K562 (cell line): ENCODE measurements around the gene ECSIT. TPM values are rescaled to one million over a fixed set of nuclear protein-coding genes. Genes with fewer than 3 reads are reported as not detected.

Source experiments
- CREB1 ChIP-seq, 2 experiments: sonication (generic) in 1 of 2; formaldehyde crosslinking in 1 of 2; IDR thresholded peaks; 2 replicates each; pipeline versions ENCODE4 v1.6.1 to v1.8.0; 2012 to 2022; ENCODE audit warnings: inconsistent platforms in 1 of 2, mild to moderate bottlenecking in 1 of 2, missing genetic modification reagents in 1 of 2, moderate library complexity in 1 of 2
- EZH2 ChIP-seq: IDR thresholded peaks from 2 replicates; pipeline ENCODE4 v1.6.1; 2012; ENCODE audit warnings: low read depth, mild to moderate bottlenecking, inconsistent platforms, low read length, borderline replicate concordance
- NCOA4 ChIP-seq: fragments of 450-650 bp; IDR thresholded peaks from 2 replicates; pipeline ENCODE4 v1.6.1; 2018; ENCODE audit warnings: mild to moderate bottlenecking; ENCODE audit not compliant: partially characterized antibody
- NR2C1 ChIP-seq, 2 experiments: fragments of 450-650 bp; IDR thresholded peaks; 2 replicates each; pipeline ENCODE4 v1.6.1; 2017; ENCODE audit warnings: mild to moderate bottlenecking in 2 of 2, antibody characterized with exemption in 1 of 2, inconsistent platforms in 1 of 2, missing compliant biosample characterization in 1 of 2, missing genetic modification characterization in 1 of 2
- POLR2AphosphoS5 ChIP-seq: IDR thresholded peaks from 2 replicates; pipeline ENCODE4 v1.6.1; 2011; ENCODE audit warnings: mild to moderate bottlenecking, low read depth, low read length, moderate library complexity; ENCODE audit not compliant: control insufficient read depth, insufficient read depth
- PURB ChIP-seq: sonication (generic); formaldehyde crosslinking; IDR thresholded peaks from 2 replicates; pipeline ENCODE4 v1.9.0; 2021; ENCODE audit warnings: low read depth, mild to moderate bottlenecking, missing genetic modification reagents
- RBFOX2 ChIP-seq: fragments of 200-400 bp; formaldehyde crosslinking; IDR thresholded peaks from 2 replicates; pipeline ENCODE4 v1.6.1; 2017; ENCODE audit warnings: low read depth, mild to moderate bottlenecking, low read length, moderate library complexity
- RBM14 ChIP-seq: fragments of 200-400 bp; formaldehyde crosslinking; IDR thresholded peaks from 2 replicates; pipeline ENCODE4 v1.6.1; 2018; ENCODE audit warnings: low read depth, mild to moderate bottlenecking, low read length, moderate library complexity, borderline replicate concordance; ENCODE audit not compliant: insufficient read depth
- RBM34 ChIP-seq: fragments of 200-400 bp; formaldehyde crosslinking; IDR thresholded peaks from 2 replicates; pipeline ENCODE4 v1.6.1; 2018; ENCODE audit warnings: low read length, borderline replicate concordance; ENCODE audit not compliant: insufficient read depth
- TAF7 ChIP-seq: fragments of 450-650 bp; IDR thresholded peaks from 2 replicates; pipeline ENCODE4 v1.6.1; 2016; ENCODE audit warnings: missing genetic modification characterization, missing compliant biosample characterization
- TBP ChIP-seq: optimal IDR thresholded peaks from 2 replicates; pipeline ENCODE3; 2011; ENCODE audit warnings: low read depth, low read length, improper control_type of control experiment
- TGIF2 ChIP-seq: sonication (generic); formaldehyde crosslinking; IDR thresholded peaks from 2 replicates; pipeline ENCODE4 v1.8.1; 2022; ENCODE audit warnings: mild to moderate bottlenecking, missing genetic modification reagents, moderate library complexity
- UBTF ChIP-seq, 2 experiments: IDR thresholded peaks; 2 replicates each; pipeline ENCODE4 v1.6.1; 2012; ENCODE audit warnings: improper control_type of control experiment in 2 of 2, low read depth in 2 of 2, low read length in 2 of 2, borderline replicate concordance in 1 of 2
- ZBTB1 ChIP-seq: sonication (generic); formaldehyde crosslinking; IDR thresholded peaks from 2 replicates; pipeline ENCODE4 v1.8.1; 2023; ENCODE audit warnings: missing genetic modification reagents, low read depth, mild to moderate bottlenecking, borderline replicate concordance
- ZNF224 ChIP-seq: sonication (generic); formaldehyde crosslinking; IDR thresholded peaks from 2 replicates; pipeline ENCODE4 v1.8.0; 2022; ENCODE audit warnings: mild to moderate bottlenecking, missing genetic modification reagents
- ZNF239 ChIP-seq: fragments of 250-450 bp; sonication (Bioruptor Pico); IDR thresholded peaks from 2 replicates; pipeline ENCODE4 v1.4.0; 2020; ENCODE audit warnings: mild to moderate bottlenecking
- ZNF280A ChIP-seq: fragments of 450-650 bp; IDR thresholded peaks from 2 replicates; pipeline ENCODE4 v1.6.1; 2018; ENCODE audit warnings: mild to moderate bottlenecking, low read depth; ENCODE audit not compliant: partially characterized antibody
- ZNF311 ChIP-seq: fragments of 250-450 bp; sonication (Bioruptor Pico); IDR thresholded peaks from 2 replicates; pipeline ENCODE4 v1.4.0; 2020; ENCODE audit warnings: mild to moderate bottlenecking, moderate library complexity
- ZNF449 ChIP-seq: fragments of 250-450 bp; sonication (Bioruptor Pico); IDR thresholded peaks from 2 replicates; pipeline ENCODE4 v1.8.0; 2022; ENCODE audit warnings: moderate library complexity, mild to moderate bottlenecking, inconsistent platforms
- polyA plus RNA-seq, 8 experiments: library from polyadenylated mRNA; depleted of rRNA in 4 of 8; stranded (reverse) in 5 of 8; unstranded in 3 of 8; fragments of >200 nt; fragmentation: Nextera tagmentation in 2 of 8; fragmentation: Illumina TruSeq in 1 of 8; extraction: Ambion mirVana in 2 of 8; extraction: Trizol in 1 of 8; gene quantifications; 2 replicates each; pipeline versions ENCODE4 v1.2.1 to v1.2.3, GENCODE V29; 2011 to 2014; ENCODE audit warnings: inconsistent platforms in 1 of 8, missing spikeins in 1 of 8
- total RNA-seq, 7 experiments: library from RNA; depleted of rRNA in 6 of 7; stranded (reverse); fragments of >200 nt in 6 of 7; fragmentation: Illumina TruSeq in 2 of 7; extraction: Trizol in 2 of 7; gene quantifications; 2 replicates each; pipeline versions ENCODE4 v1.2.1 to v1.2.3, GENCODE V29; 2011 to 2021; ENCODE audit warnings: low replicate concordance in 1 of 7
- TF ChIP-seq, protein P1 (sequence below): fragments of 450-650 bp; formaldehyde crosslinking; IDR thresholded peaks from 2 replicates; pipeline ENCODE4 v1.4.0; 2022; ENCODE audit warnings: missing genetic modification characterization

ECSIT gene
- total and polyA plus RNA-seq, 9 of the 15 experiments (the other 6 are each of a cell fraction or from before 2014, with no cell fraction given), result 1.1 to 82.5 (median 43.9) TPM

GRCh38 chr19:11560404-11561051 is 31.6 kb upstream of the ECSIT start (continued):
- TF ChIP-seq POLR2AphosphoS5 (peak; percentile 86), NR2C1 (IDR thresholded peaks at IDR 0.05) (no peak; the same call in 1 of the 2 replicates), NR2C1 (tag; IDR thresholded peaks at IDR 0.05) (no peak), ZNF280A (no peak), EZH2 (no peak), PURB (CRISPR knock-in tag) (no peak), RBFOX2 (no peak), ZNF224 (CRISPR knock-in tag) (no peak), ZBTB1 (CRISPR knock-in tag) (no peak), TAF7 (tag) (no peak), NCOA4 (no peak), ZNF311 (CRISPR knock-in tag) (no peak), RBM14 (no peak), ZNF239 (CRISPR knock-in tag) (peak; percentile 73), RBM34 (no peak), TBP (peak; percentile 57), CREB1 (IDR thresholded peaks at IDR 0.05) (no peak; the same call in 1 of the 2 replicates), CREB1 (CRISPR knock-in tag; IDR thresholded peaks at IDR 0.05) (0 out of 2 replicates have a peak, but pooled peaks have one; percentile 13), TGIF2 (CRISPR knock-in tag) (no peak), ZNF449 (CRISPR knock-in tag) (no peak), UBTF (IDR thresholded peaks at IDR 0.05; ENCODE audit: borderline replicate concordance in 1 of 2, low read depth in 2 of 2, low read length in 2 of 2) (no peak)
- TF ChIP-seq, protein P1, sequence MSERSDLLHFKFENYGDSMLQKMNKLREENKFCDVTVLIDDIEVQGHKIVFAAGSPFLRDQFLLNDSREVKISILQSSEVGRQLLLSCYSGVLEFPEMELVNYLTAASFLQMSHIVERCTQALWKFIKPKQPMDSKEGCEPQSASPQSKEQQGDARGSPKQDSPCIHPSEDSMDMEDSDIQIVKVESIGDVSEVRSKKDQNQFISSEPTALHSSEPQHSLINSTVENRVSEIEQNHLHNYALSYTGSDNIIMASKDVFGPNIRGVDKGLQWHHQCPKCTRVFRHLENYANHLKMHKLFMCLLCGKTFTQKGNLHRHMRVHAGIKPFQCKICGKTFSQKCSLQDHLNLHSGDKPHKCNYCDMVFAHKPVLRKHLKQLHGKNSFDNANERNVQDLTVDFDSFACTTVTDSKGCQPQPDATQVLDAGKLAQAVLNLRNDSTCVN (CRISPR knock-in tag), result no peak
